ENCODE data around the gene EFCAB14.
"Not testable (repeated sequence)": the region's sequence is repeated elsewhere in the genome, so short reads cannot be mapped to it uniquely, and the experiment has no call there.

The EFCAB14 gene

GRCh38 chr1:46652321-46653100, 66.4 kb downstream of the EFCAB14 start:
- no peak for DNase-seq

GRCh38 chr1:46651152-46651551, 67.8 kb downstream of the EFCAB14 start:
- DNase-seq: not testable (repeated sequence)

- no peak for DNase-seq
Measured at GRCh38 chr1:46650491-46650890, 68.4 kb downstream of the EFCAB14 start.

- no peak for DNase-seq
Measured at GRCh38 chr1:46649764-46650163, 69.2 kb downstream of the EFCAB14 start.

- DNase-seq: no peak
Measured at GRCh38 chr1:46647611-46648010, 71.3 kb downstream of the EFCAB14 start.

GRCh38 chr1:46646844-46647243, 72.1 kb downstream of the EFCAB14 start:
- DNase-seq: no peak

- DNase-seq: no peak
Measured at GRCh38 chr1:46646331-46646730, 72.6 kb downstream of the EFCAB14 start.

- DNase-seq: no peak
Measured at GRCh38 chr1:46645815-46646214, 73.1 kb downstream of the EFCAB14 start.

- DNase-seq: peak; percentile 84
Measured at GRCh38 chr1:46643368-46643775, 75.5 kb downstream of the EFCAB14 start.

- DNase-seq: no peak
Measured at GRCh38 chr1:46642115-46642680, 76.7 kb downstream of the EFCAB14 start.

- no peak for DNase-seq
Measured at GRCh38 chr1:46639547-46639946, 79.4 kb downstream of the EFCAB14 start.

GRCh38 chr1:46638921-46639320, 80.0 kb downstream of the EFCAB14 start:
- DNase-seq: peak; percentile 23

- no peak for DNase-seq
Measured at GRCh38 chr1:46637444-46638083, 81.3 kb downstream of the EFCAB14 start.

GRCh38 chr1:46635205-46635604, 83.7 kb downstream of the EFCAB14 start:
- DNase-seq: no peak

GRCh38 chr1:46630719-46631118, 88.2 kb downstream of the EFCAB14 start:
- DNase-seq: no peak

All from DMS53 (cell line).